KMS-11 (cell line): ENCODE data around the gene CASP5.
"Not testable (repeated sequence)": the region's sequence is repeated elsewhere in the genome, so short reads cannot be mapped to it uniquely, and the experiment has no call there.

Experiments
- H2AFZ ChIP-seq: fragments of 200-600 bp; sonication (generic); 2 replicates; pipeline ENCODE4 v1.6.1; 2016; ENCODE audit warnings: antibody characterized with exemption, mixed run types, low read depth
- H3K27ac ChIP-seq: fragments of 200-600 bp; sonication (generic); 2 replicates; pipeline ENCODE4 v1.6.1; 2016; ENCODE audit warnings: mild to moderate bottlenecking, mixed run types
- H3K27me3 ChIP-seq: fragments of 200-600 bp; sonication (generic); 2 replicates; pipeline ENCODE4 v1.6.1; 2017; ENCODE audit warnings: mild to moderate bottlenecking, low read depth, mixed run types, moderate library complexity; ENCODE audit not compliant: insufficient read depth
- H3K36me3 ChIP-seq: fragments of 200-600 bp; sonication (generic); 2 replicates; pipeline ENCODE4 v1.6.1; 2017; ENCODE audit warnings: mild to moderate bottlenecking, mixed run types; ENCODE audit not compliant: insufficient read depth
- H3K4me1 ChIP-seq: fragments of 200-600 bp; sonication (generic); 2 replicates; pipeline ENCODE4 v1.6.1; 2016; ENCODE audit warnings: mild to moderate bottlenecking, low read depth, mixed run types; ENCODE audit not compliant: poor library complexity, severe bottlenecking
- H3K4me2 ChIP-seq: fragments of 200-600 bp; sonication (generic); 2 replicates; pipeline ENCODE4 v1.7.0; 2016; ENCODE audit warnings: mild to moderate bottlenecking, mixed run types
- H3K4me3 ChIP-seq: fragments of 200-600 bp; sonication (generic); IDR thresholded peaks from 2 replicates; pipeline ENCODE4 v1.6.1; 2017; ENCODE audit warnings: low read depth, low read length, mixed read lengths; ENCODE audit not compliant: insufficient read depth
- H3K79me2 ChIP-seq: fragments of 200-600 bp; sonication (generic); 2 replicates; pipeline ENCODE4 v1.6.1; 2016; ENCODE audit warnings: low read depth, mixed run types; ENCODE audit not compliant: insufficient read depth
- H3K9ac ChIP-seq: fragments of 200-600 bp; sonication (generic); 2 replicates; pipeline ENCODE4 v1.6.1; 2016; ENCODE audit warnings: mild to moderate bottlenecking, mixed run types
- H4K20me1 ChIP-seq: fragments of 200-600 bp; sonication (generic); 2 replicates; pipeline ENCODE4 v1.6.1; 2016; ENCODE audit warnings: mild to moderate bottlenecking, mixed run types; ENCODE audit not compliant: insufficient read depth
- TF ChIP-seq, protein P1 (sequence below): fragments of 200-600 bp; sonication (generic); conservative IDR thresholded peaks from 2 replicates; pipeline ENCODE4 v1.6.1; 2017; ENCODE audit warnings: low read depth, mild to moderate bottlenecking, antibody characterized with exemption, low read length, moderate library complexity, mixed read lengths

Gene CASP5

DNA sequence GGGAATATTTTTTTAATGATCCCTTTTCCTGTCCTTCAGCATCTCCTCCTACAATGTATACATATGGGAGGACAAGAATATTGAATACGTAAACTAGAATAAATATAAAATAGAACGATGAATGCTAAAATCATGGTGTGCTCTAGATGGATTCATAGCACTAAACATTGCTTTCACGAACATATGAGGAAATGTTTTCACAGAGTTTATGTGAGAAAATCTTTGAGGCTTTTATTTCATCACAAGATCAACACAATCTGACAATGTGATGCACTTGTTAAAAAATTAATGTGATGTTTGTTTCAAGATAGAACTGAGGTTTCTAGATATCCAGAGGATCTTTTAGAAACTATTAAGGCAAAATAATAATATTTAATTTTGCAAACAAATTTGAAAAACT lies 19.2 kb upstream of the CASP5 start:
- Histone ChIP-seq H4K20me1 (no peaks in the 10 kb centered on the region), H3K79me2 (no peaks in the 10 kb centered on the region), H3K27me3 (no peaks in the 10 kb centered on the region), H2AFZ (no peak overlapping the region), H3K36me3 (no peaks in the 10 kb centered on the region), H3K27ac (no peak overlapping the region), H3K4me3 (no peak overlapping the region), H3K4me1 (peaks cover 5% of the 10 kb centered on the region), H3K4me2 (no peak overlapping the region), H3K9ac (no peak overlapping the region)
- TF ChIP-seq, protein P1, sequence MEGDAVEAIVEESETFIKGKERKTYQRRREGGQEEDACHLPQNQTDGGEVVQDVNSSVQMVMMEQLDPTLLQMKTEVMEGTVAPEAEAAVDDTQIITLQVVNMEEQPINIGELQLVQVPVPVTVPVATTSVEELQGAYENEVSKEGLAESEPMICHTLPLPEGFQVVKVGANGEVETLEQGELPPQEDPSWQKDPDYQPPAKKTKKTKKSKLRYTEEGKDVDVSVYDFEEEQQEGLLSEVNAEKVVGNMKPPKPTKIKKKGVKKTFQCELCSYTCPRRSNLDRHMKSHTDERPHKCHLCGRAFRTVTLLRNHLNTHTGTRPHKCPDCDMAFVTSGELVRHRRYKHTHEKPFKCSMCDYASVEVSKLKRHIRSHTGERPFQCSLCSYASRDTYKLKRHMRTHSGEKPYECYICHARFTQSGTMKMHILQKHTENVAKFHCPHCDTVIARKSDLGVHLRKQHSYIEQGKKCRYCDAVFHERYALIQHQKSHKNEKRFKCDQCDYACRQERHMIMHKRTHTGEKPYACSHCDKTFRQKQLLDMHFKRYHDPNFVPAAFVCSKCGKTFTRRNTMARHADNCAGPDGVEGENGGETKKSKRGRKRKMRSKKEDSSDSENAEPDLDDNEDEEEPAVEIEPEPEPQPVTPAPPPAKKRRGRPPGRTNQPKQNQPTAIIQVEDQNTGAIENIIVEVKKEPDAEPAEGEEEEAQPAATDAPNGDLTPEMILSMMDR = no peak

DNA sequence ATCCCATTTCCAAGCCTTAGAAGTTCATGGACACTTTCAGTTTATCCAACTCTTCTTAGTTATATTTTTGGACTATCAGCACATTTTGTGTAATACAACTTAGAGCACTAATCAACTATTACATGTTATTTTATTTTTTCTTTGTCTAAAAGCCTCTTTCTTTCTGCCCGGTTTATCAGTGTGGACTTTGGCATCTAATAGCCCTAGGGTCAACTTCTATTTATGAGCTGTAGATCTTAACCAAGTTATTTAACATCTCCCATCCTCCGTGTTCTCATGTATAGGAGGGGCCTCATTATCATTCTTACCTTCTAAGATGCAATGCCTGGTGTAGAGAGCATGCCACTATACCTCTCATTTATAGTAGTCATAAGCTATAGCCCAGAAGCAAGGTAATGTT lies 17.7 kb upstream of the CASP5 start:
- Histone ChIP-seq H3K27me3 (no peaks in the 10 kb centered on the region), H2AFZ (no peak overlapping the region), H3K4me1 (peaks cover 4% of the 10 kb centered on the region), H3K4me2 (no peak overlapping the region), H3K79me2 (no peaks in the 10 kb centered on the region), H3K4me3 (no peak overlapping the region), H3K9ac (no peak overlapping the region), H4K20me1 (no peaks in the 10 kb centered on the region), H3K27ac (no peak overlapping the region), H3K36me3 (no peaks in the 10 kb centered on the region)
- TF ChIP-seq, protein P1 = no peak

DNA sequence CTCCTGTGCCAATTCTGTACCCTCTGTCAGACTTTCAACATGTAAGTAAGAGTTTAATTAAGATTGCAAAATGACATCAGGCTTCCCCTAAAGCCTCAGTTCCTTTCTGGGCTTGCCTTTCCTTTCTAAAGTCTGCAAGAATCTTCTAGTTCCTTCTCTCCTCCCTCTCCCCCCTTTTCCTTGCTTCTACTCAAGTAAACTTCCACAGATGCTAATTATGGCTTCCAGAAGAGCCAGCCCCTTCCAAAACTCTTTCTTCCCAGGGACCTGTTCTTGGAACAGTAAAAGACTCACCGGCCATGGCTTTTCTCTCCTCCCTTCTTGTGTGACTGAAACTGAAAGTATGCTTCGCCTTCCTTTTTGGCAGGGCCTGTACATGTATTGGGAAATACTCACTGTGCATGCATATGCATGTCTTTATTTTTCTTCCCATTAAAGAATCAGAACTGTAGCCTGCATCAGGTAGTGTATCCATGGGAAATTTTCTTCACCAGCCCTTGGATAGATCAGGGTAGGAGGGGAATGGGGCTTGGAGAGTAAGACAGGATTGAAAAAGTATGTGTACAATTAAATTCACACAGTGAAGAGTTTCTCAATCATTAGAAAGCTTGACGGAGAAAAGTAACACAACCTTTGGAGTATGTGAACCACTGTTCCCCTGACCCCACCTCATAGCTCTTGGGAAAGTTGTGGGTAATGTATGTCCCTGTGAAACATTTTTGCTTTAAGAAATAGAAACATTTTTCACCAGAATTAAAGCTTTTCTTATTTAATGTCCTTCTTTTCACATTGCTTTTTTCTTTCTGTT lies 12.0 kb upstream of the CASP5 start, which contains the start of gene CASP1:
CASP1 (minus strand) TSS at position 332 of the 808 bp plus-strand sequence; CDS start at position 301, 31 bp downstream.
- H3K27ac ChIP-seq = peak within 1 kb of the TSS; percentile 29; the same call in 1 of the 2 replicates
- H3K27me3 ChIP-seq = no peaks in the 10 kb centered on the region
- peak within 1 kb of the TSS; percentile 58 for H2AFZ ChIP-seq
- no peak within 1 kb of the TSS for H3K4me3 ChIP-seq
- no peaks in the 10 kb centered on the region for H3K36me3 ChIP-seq
- peak within 1 kb of the TSS; percentile 43 for H3K4me2 ChIP-seq
- TF ChIP-seq, protein P1 = no peak
- no peaks in the 10 kb centered on the region for H3K4me1 ChIP-seq
- H3K79me2 ChIP-seq = no peaks in the 10 kb centered on the region
- H4K20me1 ChIP-seq = no peaks in the 10 kb centered on the region
- peak within 1 kb of the TSS; percentile 57; the same call in 1 of the 2 replicates for H3K9ac ChIP-seq

DNA sequence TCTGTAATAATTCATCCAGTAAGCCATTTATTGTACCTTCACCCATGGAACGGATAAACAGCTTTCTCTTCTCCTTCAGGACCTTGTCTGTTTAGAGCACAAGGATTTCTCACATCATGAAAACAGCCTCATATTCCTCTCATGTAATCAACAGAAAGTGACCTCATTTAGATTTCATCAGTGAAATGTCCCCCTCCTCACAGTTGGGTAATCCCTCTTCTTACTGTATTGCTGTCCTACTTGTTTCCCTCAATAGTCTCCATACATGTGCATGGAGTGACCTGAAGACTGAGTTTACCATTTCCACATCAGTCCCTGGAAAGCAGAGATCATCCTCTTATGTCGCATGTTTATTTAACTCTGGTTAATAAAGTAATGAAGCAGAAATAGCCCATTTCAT lies 11.4 kb upstream of the CASP5 start:
- Histone ChIP-seq H2AFZ (peak overlapping the region; percentile 58), H3K27ac (peak overlapping the region; percentile 29; the same call in 1 of the 2 replicates), H3K4me2 (peak overlapping the region; percentile 43; the same call in 1 of the 2 replicates), H3K9ac (peak overlapping the region; percentile 57; the same call in 1 of the 2 replicates)
- not testable (repeated sequence) for H3K36me3 ChIP-seq, H3K79me2 ChIP-seq, H3K4me1 ChIP-seq, H4K20me1 ChIP-seq, H3K27me3 ChIP-seq, H3K4me3 ChIP-seq

DNA sequence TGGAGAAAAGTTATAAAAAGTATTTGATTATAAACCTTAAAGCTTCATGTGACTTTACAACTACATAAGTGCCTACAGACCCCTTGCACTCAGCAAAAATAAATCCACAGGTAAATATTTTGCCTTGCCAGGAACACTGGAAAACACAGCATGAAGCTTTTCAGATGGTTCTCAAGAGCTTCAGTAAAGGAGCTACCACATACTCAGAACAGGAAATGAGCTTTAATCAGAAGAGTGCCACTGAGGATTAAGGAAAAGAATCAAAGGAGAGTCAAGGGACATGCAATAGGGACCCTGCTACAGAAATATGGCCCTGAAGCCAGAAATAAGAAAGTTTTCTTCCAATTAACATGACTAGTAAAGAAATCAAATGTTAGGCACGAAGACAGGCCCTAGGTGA lies 10.8 kb upstream of the CASP5 start:
- no peaks in the 10 kb centered on the region for H4K20me1 ChIP-seq
- no peaks in the 10 kb centered on the region for H3K4me1 ChIP-seq
- no peak overlapping the region for H3K27ac ChIP-seq
- no peak overlapping the region for H2AFZ ChIP-seq
- no peak overlapping the region for H3K4me3 ChIP-seq
- no peak overlapping the region for H3K9ac ChIP-seq
- H3K79me2 ChIP-seq = no peaks in the 10 kb centered on the region
- TF ChIP-seq, protein P1 = no peak
- no peaks in the 10 kb centered on the region for H3K27me3 ChIP-seq
- H3K4me2 ChIP-seq = no peak overlapping the region
- no peaks in the 10 kb centered on the region for H3K36me3 ChIP-seq
